ENCODE measurements around the gene LIN7B. TPM values are rescaled to one million over a fixed set of nuclear protein-coding genes. Genes with fewer than 3 reads are reported as not detected.

Gene LIN7B
- total and polyA plus RNA-seq, 2 of the 13 experiments (the other 11 are each of a cell fraction or from before 2014, with no cell fraction given): 5.3 to 7.6 TPM

DNA sequence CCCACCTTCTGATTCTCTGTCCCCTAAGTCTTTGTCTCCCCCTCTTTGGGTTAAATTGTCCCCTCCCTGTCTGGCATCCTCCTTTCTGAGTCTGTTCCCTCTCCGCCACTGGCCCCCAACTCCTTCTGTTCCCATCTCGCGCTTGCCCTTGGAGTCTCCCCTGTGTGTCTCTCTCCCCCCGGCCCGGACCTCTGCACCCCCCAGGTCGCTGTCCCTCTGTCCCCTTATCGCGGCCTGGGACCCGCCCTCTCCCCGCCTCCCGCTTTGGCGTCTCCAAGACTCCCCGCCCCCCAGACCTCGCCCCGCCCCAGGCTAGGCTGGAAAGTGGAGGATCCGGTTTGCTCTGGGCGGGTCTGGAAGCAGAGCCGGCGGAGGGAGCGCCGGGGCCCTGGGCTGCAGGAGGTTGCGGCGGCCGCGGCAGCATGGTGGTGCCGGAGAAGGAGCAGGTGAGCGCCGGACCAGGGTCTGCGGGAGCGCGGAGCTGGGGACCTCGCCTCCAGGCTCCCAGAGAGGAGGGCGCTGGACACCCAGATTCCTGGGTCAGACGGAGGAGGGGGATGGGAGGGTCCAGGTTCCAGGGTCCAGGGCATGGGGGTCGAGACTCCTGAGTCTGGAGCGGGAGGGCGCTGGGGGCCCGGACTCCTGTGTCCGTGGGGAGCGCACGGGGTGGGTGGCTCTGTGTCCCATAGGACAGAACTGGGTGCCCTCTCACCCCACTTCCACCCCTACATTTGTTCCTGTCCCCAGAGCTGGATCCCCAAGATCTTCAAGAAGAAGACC lies 43.5 kb downstream of the LIN7B start, which contains the start of gene TRPM4 (continued):
- TF ChIP-seq ZNF574 (CRISPR knock-in tag; IDR thresholded peaks at IDR 0.05) (peak; percentile 61), U2AF2 (IDR thresholded peaks at IDR 0.05; ENCODE audit: low read depth, low read length) (no peak), RBM39 (IDR thresholded peaks at IDR 0.05; ENCODE audit: low read depth, low read length, poor library complexity, severe bottlenecking) (peak; percentile 52), U2AF1 (optimal IDR thresholded peaks at IDR 0.05; ENCODE audit: low read depth, low read length) (no peak), GABPA (IDR thresholded peaks at IDR 0.05; ENCODE audit: low read depth, low read length) (0 out of 2 replicates have a peak, but pooled peaks have one; percentile 21), GABPA (CRISPR knock-in tag; IDR thresholded peaks at IDR 0.05; ENCODE audit: low read depth) (no peak), ZFP90 (CRISPR knock-in tag; IDR thresholded peaks at IDR 0.05; ENCODE audit: borderline replicate concordance) (peak; percentile 59; the same call in 1 of the 2 replicates), ZSCAN20 (CRISPR knock-in tag; IDR thresholded peaks at IDR 0.05; ENCODE audit: borderline replicate concordance) (no peak), KAT8 (CRISPR knock-in tag; IDR thresholded peaks at IDR 0.05) (0 out of 2 replicates have a peak, but pooled peaks have one; percentile 45), SKIL (CRISPR knock-in tag; IDR thresholded peaks at IDR 0.05; ENCODE audit: borderline replicate concordance) (no peak; the same call in 1 of the 2 replicates), FOXO1 (CRISPR knock-in tag; IDR thresholded peaks at IDR 0.05) (no peak), ZNF839 (CRISPR knock-in tag; IDR thresholded peaks at IDR 0.05; ENCODE audit: borderline replicate concordance) (no peak), ZNF3 (CRISPR knock-in tag; IDR thresholded peaks at IDR 0.05) (no peak), DMAP1 (CRISPR knock-in tag; IDR thresholded peaks at IDR 0.05) (no peak), RFXANK (CRISPR knock-in tag; IDR thresholded peaks at IDR 0.05) (no peak), GATA4 (IDR thresholded peaks at IDR 0.05; ENCODE audit: borderline replicate concordance, low read depth) (peak; percentile 25; the same call in 1 of the 2 replicates), THAP8 (CRISPR knock-in tag; IDR thresholded peaks at IDR 0.05; ENCODE audit: borderline replicate concordance) (no peak), MYNN (CRISPR knock-in tag; IDR thresholded peaks at IDR 0.05; ENCODE audit: low read depth) (no peak), ZNF879 (CRISPR knock-in tag; IDR thresholded peaks at IDR 0.05) (no peak)
- TF ChIP-seq, protein P1, sequence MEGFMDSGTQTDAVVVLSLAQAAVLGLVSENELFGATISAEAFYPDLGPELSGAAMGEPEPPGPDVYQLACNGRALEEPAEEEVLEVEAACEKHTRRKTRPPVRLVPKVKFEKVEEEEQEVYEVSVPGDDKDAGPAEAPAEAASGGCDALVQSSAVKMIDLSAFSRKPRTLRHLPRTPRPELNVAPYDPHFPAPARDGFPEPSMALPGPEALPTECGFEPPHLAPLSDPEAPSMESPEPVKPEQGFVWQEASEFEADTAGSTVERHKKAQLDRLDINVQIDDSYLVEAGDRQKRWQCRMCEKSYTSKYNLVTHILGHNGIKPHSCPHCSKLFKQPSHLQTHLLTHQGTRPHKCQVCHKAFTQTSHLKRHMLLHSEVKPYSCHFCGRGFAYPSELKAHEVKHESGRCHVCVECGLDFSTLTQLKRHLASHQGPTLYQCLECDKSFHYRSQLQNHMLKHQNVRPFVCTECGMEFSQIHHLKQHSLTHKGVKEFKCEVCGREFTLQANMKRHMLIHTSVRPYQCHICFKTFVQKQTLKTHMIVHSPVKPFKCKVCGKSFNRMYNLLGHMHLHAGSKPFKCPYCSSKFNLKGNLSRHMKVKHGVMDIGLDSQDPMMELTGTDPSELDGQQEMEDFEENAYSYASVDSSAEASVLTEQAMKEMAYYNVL (CRISPR knock-in tag; IDR thresholded peaks at IDR 0.05; ENCODE audit: borderline replicate concordance): no peak
- TF ChIP-seq, protein P2, sequence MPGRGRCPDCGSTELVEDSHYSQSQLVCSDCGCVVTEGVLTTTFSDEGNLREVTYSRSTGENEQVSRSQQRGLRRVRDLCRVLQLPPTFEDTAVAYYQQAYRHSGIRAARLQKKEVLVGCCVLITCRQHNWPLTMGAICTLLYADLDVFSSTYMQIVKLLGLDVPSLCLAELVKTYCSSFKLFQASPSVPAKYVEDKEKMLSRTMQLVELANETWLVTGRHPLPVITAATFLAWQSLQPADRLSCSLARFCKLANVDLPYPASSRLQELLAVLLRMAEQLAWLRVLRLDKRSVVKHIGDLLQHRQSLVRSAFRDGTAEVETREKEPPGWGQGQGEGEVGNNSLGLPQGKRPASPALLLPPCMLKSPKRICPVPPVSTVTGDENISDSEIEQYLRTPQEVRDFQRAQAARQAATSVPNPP (CRISPR knock-in tag; IDR thresholded peaks at IDR 0.05): no peak

Measured in HepG2 (cell line).